M059J (cell line): ENCODE results near the gene FLNB. TPM values are rescaled to one million over a fixed set of nuclear protein-coding genes. Genes with fewer than 3 reads are reported as not detected.

Experiments
- DNase-seq: peaks from one replicate; pipeline ENCODE4 v3.0.0-alpha.2; 2012; ENCODE audit warnings: low read depth
- total RNA-seq: library from RNA; depleted of rRNA; stranded (reverse); fragments of >200 nt; shearing (Covaris generic); gene quantifications from 2 replicates; pipeline ENCODE4 v1.2.3, GENCODE V29; 2014

Gene FLNB
- total RNA-seq, 1 experiment from 2014 or later: 130 TPM

DNA sequence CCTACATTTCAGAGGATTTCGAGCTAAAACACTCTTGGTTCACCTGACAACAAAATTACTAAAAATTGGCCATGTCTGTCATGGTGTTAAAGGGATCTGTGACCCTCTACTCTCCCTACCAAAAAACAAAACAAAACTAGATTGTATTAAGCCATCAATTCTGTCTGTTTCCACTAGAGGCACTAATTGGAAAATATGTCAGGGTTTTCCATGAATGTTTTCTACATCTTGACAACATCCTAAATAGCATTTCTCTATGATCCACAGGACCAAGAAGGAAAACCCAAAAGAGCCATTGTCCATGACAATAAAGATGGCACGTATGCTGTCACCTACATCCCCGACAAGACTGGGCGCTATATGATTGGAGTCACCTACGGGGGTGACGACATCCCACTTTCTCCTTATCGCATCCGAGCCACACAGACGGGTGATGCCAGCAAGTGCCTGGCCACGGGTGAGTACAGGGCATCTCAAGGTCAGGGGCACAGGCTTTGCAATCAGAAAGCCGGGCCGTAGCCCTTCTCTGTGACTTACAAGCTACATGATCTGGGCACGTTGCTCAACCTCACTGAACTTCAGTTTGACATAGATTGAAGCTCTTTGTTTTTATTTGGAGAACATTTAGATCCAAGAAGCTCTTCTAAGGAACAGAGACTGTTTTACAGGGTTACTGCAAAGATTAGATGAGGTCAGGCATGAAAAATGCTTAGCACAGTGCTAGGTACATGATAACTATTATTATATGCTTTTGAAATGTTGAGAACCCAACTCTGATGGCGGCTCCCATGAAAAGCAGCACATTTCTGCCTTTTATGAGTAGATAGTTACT is 127.7 kb downstream of the FLNB start:
- DNase-seq: no peak

DNA sequence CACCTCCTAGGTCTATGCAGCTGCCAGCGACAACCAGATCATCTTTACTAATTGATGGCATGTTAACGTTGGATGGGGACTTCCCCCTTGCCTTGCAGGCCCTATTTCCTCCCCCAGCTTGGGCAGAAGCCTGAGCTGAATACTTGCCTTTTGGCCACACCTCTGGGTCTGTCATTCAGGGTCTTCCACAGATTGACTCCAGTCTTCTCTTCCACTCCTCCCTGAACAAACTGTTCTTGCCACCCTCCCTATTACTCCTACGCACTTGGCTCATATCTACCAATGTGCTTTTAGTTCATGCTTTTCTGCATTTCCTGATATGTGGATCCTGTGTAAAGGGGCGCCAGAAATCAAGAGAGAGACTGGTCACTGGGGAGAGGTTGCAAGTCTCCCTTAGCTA is 129.1 kb downstream of the FLNB start:
- DNase-seq: no peak

- DNase-seq: no peak
Observed at GRCh38 chr3:58141766-58142345, 133.6 kb downstream of the FLNB start.

DNA sequence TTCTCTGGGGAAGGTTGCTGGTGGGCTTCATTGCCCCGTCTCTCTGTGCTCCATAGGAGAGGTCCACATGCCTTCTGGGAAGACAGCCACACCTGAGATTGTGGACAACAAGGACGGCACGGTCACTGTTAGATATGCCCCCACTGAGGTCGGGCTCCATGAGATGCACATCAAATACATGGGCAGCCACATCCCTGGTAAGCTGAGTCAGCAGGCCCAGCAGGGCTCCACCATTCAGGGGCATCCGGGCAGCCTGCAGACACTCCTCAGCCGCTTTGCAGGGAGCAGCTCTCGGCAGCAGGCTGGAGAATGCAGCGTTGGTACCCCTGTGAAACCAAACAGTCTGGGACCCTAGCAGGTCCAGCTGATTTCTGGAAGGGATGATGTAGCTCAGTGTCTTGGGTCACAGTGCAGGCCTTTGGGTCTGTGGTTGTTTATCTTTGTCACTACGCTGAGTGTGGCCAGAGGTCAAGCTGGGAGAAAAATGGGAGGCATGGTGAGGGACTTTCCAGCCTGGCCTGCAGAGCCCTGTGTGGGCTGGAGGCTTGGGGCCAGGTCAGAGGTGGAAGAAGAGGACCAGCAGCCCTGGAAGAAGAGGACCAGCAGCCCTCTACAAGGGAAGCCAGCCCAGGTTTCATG is 135.3 kb downstream of the FLNB start:
- DNase-seq: no peak

DNA sequence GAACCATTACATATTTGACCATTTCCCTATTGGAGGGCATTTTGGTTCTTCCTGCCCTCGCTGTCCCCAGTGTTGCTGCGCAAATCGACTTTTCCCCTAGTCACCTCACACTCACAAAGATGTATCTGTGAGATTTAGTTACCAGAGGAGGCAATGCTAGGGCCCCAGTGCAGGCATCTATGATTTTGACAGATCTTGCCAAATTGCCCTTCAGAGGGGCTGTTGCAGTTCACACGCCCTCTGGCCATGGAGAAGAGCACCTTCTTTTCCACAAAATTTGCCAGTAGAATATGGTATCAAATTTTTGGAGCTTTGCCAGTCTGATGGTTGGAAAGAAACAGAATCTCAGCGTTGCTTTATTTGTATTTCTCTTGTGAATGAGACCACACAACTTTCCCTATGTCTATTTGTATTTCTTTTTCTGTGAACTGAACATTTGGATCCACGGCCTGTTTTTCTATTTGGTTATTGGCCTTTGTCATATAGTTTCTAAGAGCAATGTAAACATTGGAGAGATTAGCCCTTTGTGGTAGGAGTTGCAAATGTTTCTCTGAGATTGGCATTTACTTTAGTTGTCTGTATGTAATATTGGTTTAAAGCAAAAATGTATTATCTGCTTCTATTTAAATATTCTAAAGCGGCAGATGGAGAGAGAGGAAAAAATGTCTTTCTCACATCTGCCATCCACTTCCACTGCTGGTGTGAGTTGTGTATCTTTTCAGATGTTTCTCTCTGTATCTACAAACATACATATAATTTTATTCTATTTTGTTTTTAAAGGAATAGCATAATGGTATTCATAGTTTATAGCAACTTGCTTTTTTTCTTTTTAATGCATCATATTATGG is 136.5 kb downstream of the FLNB start:
- DNase-seq: no peak

GRCh38 chr3:58148049-58148448 is 139.8 kb downstream of the FLNB start:
- no peak for DNase-seq

- no peak for DNase-seq
Observed at GRCh38 chr3:58150130-58150809, 142.0 kb downstream of the FLNB start.

GRCh38 chr3:58150810-58151199 is 142.6 kb downstream of the FLNB start:
- DNase-seq: no peak

DNA sequence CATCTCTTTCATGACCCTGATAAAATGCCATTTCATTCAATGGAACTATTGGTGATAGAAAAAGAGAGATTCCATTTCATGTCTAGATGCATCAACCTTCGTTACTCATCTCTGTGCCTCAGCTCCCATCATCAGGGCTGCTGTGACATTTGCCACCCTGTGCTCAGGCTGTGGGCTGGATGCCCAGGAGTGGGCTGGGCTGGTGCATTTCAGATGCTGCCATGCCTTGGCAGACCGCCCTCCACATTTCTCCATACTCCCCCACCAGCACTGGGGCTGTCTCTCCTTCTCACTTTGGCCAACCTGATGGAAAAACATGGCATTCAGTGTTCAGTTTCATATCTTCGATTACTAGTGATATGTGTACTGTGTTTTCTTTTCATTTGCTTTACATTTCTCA is 143.4 kb downstream of the FLNB start:
- no peak for DNase-seq

DNA sequence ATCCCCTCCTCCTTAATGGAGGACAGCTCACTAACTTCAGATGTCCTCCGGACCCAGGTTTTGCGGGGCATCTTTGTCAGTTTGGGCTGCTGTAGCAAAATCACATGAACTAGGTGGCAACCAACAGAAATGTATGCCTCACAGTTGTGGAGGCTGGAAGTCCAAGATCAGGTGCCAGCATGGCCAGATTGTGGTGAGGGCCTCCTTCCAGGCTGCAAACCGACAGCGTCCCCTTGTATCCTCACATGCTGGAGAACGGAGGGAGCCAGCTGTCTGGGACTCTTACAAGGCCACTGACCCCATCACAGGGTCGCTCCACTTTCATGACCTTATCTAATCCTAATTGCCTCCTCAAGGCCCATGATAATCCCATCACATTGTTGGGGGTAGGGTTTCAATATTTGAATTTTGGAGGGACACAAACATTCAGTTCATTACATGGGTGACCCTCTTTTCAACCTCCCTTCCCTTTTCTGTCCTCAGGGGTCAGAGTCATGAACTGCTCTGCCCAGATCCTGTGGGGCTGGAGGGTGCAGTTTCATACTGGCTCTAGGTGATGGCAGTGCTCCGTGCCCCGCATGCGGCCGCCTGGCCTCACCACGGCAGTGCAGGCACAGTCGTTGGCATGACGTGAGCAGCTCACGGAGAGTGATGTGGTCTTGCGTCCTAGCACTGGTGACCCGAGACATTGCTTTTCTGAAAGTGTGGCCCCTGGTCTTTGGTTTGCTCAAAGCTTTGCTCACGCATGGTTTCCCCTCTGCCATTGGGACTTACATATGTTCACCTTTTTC is 144.2 kb downstream of the FLNB start:
- DNase-seq: no peak

- no peak for DNase-seq
Observed at GRCh38 chr3:58153371-58153770, 145.1 kb downstream of the FLNB start.

GRCh38 chr3:58154626-58155449 is 146.6 kb downstream of the FLNB start:
- no peak for DNase-seq

GRCh38 chr3:58155838-58156237 is 147.6 kb downstream of the FLNB start:
- DNase-seq: no peak

- DNase-seq: no peak
Observed at GRCh38 chr3:58157700-58158099, 149.5 kb downstream of the FLNB start.

DNA sequence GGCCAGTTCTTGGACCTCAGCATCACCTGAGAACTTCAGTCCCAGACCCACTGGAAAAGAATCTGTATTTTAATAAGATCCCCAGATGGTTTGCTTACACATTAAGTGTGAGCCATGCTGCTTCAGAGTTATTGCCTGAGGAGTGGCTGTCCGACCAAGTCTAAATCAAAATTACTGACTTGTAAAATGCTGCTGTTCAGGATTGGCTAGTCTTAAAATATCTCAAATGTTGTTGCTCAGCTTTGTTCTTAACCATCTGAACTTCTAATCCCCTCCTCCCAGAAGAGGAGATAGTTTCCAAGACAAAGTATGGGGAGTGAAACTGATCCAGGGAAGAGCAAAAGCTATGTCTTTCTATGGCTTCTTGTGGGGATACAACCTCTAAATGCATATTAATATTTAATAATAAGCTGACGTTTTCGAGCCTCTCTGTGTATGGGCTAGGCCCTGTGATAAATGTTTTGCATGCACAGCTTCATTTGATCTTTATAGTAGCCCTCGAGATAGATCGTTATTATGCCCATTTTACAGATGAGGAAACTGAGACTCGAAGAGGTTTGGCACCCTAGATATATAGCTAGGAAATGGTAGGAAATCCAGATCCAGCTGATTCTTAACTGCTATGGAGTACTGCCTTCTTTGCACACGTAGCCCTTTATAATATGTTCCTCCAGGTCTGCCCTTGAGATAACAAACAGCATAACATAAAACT is 150.4 kb downstream of the FLNB start:
- no peak for DNase-seq

GRCh38 chr3:58160399-58160798 is 152.2 kb downstream of the FLNB start:
- no peak for DNase-seq

GRCh38 chr3:58161435-58162398 is 153.5 kb downstream of the FLNB start:
- peak; percentile 98 for DNase-seq

GRCh38 chr3:58163234-58163633 is 155.0 kb downstream of the FLNB start:
- no peak for DNase-seq
